Body of pancreas (tissue), 4 donors: ENCODE data around the gene ANGPTL4.

ENCODE experiments used
- CTCF ChIP-seq, 7 experiments: fragments of 450-650 bp in 4 of 7; fragments of 200-600 bp in 3 of 7; sonication (generic) in 3 of 7; IDR thresholded peaks; one replicate each; pipeline ENCODE4 v1.5.1; 2016 to 2019; ENCODE audit warnings: antibody characterized with exemption in 7 of 7
- POLR2A ChIP-seq, 3 donors: fragments of 450-650 bp; IDR thresholded peaks; one replicate each; pipeline ENCODE4 v1.6.1; 2016; ENCODE audit warnings: antibody characterized with exemption in 3 of 3, mild to moderate bottlenecking in 2 of 3

- TF ChIP-seq CTCF (IDR thresholded peaks at IDR 0.05) (no peak), POLR2A (IDR thresholded peaks at IDR 0.05) (no peak)
Measured at GRCh38 chr19:8401981-8402411, 38.0 kb downstream of the ANGPTL4 start.
